ENCODE data around the gene ELP2. TPM values are rescaled to one million over a fixed set of nuclear protein-coding genes. Genes with fewer than 3 reads are reported as not detected.

Gene ELP2
- total and polyA plus RNA-seq, 9 of the 15 experiments (the other 6 are each of a cell fraction or from before 2014, with no cell fraction given) = 76.8 to 192 (median 140) TPM

- Histone ChIP-seq H4K20me1 (replicated peaks; ENCODE audit: control insufficient read depth, insufficient read depth, low read length) (no peaks in the 10 kb centered on the region), H3K4me2 (ENCODE audit: insufficient read depth, low read length) (no peak overlapping the region), H3K9me1 (ENCODE audit: control insufficient read depth, insufficient read depth, low read length) (no peaks in the 10 kb centered on the region), H3K4me1 (replicated peaks in 1 of 2; ENCODE audit: control insufficient read depth in 2 of 2, insufficient read depth in 2 of 2, low read length in 2 of 2) (no peaks in the 10 kb centered on the region), H3K4me3 (no peak overlapping the region), H3K9ac (ENCODE audit: insufficient read depth in 1 of 2, low read depth in 2 of 2, low read length in 2 of 2) (no peak overlapping the region), H3K9me3 (replicated peaks; ENCODE audit: control insufficient read depth, insufficient read depth, low read depth, low read length) (no peaks in the 10 kb centered on the region), H2AFZ (ENCODE audit: low read depth, low read length) (no peak overlapping the region), H3K36me3 (ENCODE audit: control insufficient read depth, insufficient read depth, low read length) (peaks cover 96% of the 10 kb centered on the region), H3K27me3 (ENCODE audit: control insufficient read depth in 2 of 2, insufficient read depth in 2 of 2, low read length in 2 of 2) (no peaks in the 10 kb centered on the region), H3K79me2 (ENCODE audit: control insufficient read depth, insufficient read depth, low read length) (no peaks in the 10 kb centered on the region; the same call in 2 of the 3 replicates), H3K27ac (ENCODE audit: extremely low read depth, low read depth, low read length) (no peak overlapping the region)
- CTCF ChIA-PET (ENCODE audit: low intra/inter-chr PET ratio) = no interaction called here
- POLR2A ChIA-PET = interaction anchor here (1.1 to 1.3 kb wide), 2 partner anchors 11 to 137 kb away, joined by 3 read pairs; no protein-coding TSS in a partner anchor
- 98% methylated on average over 4 of the region's 4 CpGs for whole genome bisulfite sequencing (ENCODE audit: insufficient coverage, low coverage, missing lambda C conversion rate)
- intact Hi-C loops (cut with micrococcal nuclease) = no loop called here
- in situ Hi-C loops (cut with MboI) = no loop called here
- ATAC-seq = peak; percentile 31; the same call in 1 of the 3 replicates
- BruUV-seq (replicated peaks) = no TSS peak
- DNase-seq (ENCODE audit: extremely low read depth in 1 of 4, low spot score in 3 of 4) = no peak
- FAIRE-seq = no peak
- TF ChIP-seq HINFP (tag; conservative IDR thresholded peaks at IDR 0.05; ENCODE audit: low read depth) (no peak), FOXP4 (CRISPR knock-in tag; IDR thresholded peaks at IDR 0.05; ENCODE audit: borderline replicate concordance) (no peak), ELF2 (CRISPR knock-in tag; IDR thresholded peaks at IDR 0.05) (no peak), MTA2 (IDR thresholded peaks at IDR 0.05; ENCODE audit: low read depth) (no peak), ZNF609 (CRISPR knock-in tag; IDR thresholded peaks at IDR 0.05; ENCODE audit: borderline replicate concordance) (no peak), ZNF316 (IDR thresholded peaks at IDR 0.05) (no peak), KAT8 (IDR thresholded peaks at IDR 0.05; ENCODE audit: low read depth) (no peak), PHTF2 (CRISPR knock-in tag; IDR thresholded peaks at IDR 0.05) (no peak), CBX3 (IDR thresholded peaks at IDR 0.05; ENCODE audit: borderline replicate concordance in 1 of 2, low read length in 2 of 2) (no peak), TEAD2 (tag; IDR thresholded peaks at IDR 0.05) (no peak), ZNF780A (CRISPR knock-in tag; IDR thresholded peaks at IDR 0.05) (no peak), ZNF77 (CRISPR knock-in tag; IDR thresholded peaks at IDR 0.05) (no peak), ATF4 (CRISPR knock-in tag; IDR thresholded peaks at IDR 0.05) (no peak), ZKSCAN8 (CRISPR knock-in tag; IDR thresholded peaks at IDR 0.05) (no peak), ZBTB8A (IDR thresholded peaks at IDR 0.05; ENCODE audit: partially characterized antibody) (no peak)
These were observed 11.9 kb downstream of the ELP2 start for GRCh38 chr18:36141576-36141975.

All from K562 (cell line).